IPS DF 4.7 (cell line): ENCODE results near the gene SDK2.

Experiments
- DNase-seq: peaks from one replicate; pipeline ENCODE4 v3.0.0-alpha.2; 2013; ENCODE audit warnings: low spot score; ENCODE audit errors: extremely low read depth

Gene SDK2

GRCh38 chr17:73561111-73561510 is 83.1 kb downstream of the SDK2 start:
- DNase-seq, result no peak

- no peak for DNase-seq
Observed at GRCh38 chr17:73560661-73561060, 83.6 kb downstream of the SDK2 start.

GRCh38 chr17:73559532-73559931 is 84.7 kb downstream of the SDK2 start:
- DNase-seq, result no peak

- no peak for DNase-seq
Observed at GRCh38 chr17:73555199-73555960, 88.9 kb downstream of the SDK2 start.

GRCh38 chr17:73554498-73554897 is 89.7 kb downstream of the SDK2 start:
- no peak for DNase-seq

- DNase-seq, result no peak
Observed at GRCh38 chr17:73553311-73553710, 90.9 kb downstream of the SDK2 start.

- no peak for DNase-seq
Observed at GRCh38 chr17:73552300-73553048, 91.8 kb downstream of the SDK2 start.

- DNase-seq, result no peak
Observed at GRCh38 chr17:73551759-73552158, 92.5 kb downstream of the SDK2 start.

GRCh38 chr17:73551144-73551543 is 93.1 kb downstream of the SDK2 start:
- no peak for DNase-seq

- no peak for DNase-seq
Observed at GRCh38 chr17:73550556-73550955, 93.7 kb downstream of the SDK2 start.

GRCh38 chr17:73549841-73550430 is 94.3 kb downstream of the SDK2 start:
- DNase-seq, result no peak

GRCh38 chr17:73548620-73549311 is 95.5 kb downstream of the SDK2 start:
- no peak for DNase-seq

GRCh38 chr17:73547790-73548189 is 96.5 kb downstream of the SDK2 start:
- no peak for DNase-seq

GRCh38 chr17:73546770-73547536 is 97.3 kb downstream of the SDK2 start:
- DNase-seq, result no peak

- no peak for DNase-seq
Observed at GRCh38 chr17:73546114-73546513, 98.1 kb downstream of the SDK2 start.

GRCh38 chr17:73545109-73546032 is 98.9 kb downstream of the SDK2 start:
- DNase-seq, result no peak

- DNase-seq, result no peak
Observed at GRCh38 chr17:73544333-73544732, 99.9 kb downstream of the SDK2 start.

GRCh38 chr17:73542323-73542722 is 101.9 kb downstream of the SDK2 start:
- no peak for DNase-seq

- no peak for DNase-seq
Observed at GRCh38 chr17:73541561-73541981, 102.7 kb downstream of the SDK2 start.

GRCh38 chr17:73541111-73541510 is 103.1 kb downstream of the SDK2 start:
- DNase-seq, result no peak
